K562 (cell line): ENCODE data around the gene RFNG. TPM values are rescaled to one million over a fixed set of nuclear protein-coding genes. Genes with fewer than 3 reads are reported as not detected.
A peak's percentile ranks its signal among the peaks of the same experiment; 100 is the strongest.

Experiments used
- ATAC-seq: fragments of 200-7000 bp; cut with Tn5 transposase; 3 replicates; pipeline ENCODE4 v1.9.1; 2020; ENCODE audit warnings: moderate library complexity
- BruUV-seq: library from RNA; stranded (reverse); fragments of 400-500 nt; replicated peaks from 2 replicates; lab custom pipeline; 2021; lab: Mats Ljungman, UMichigan
- CTCF ChIA-PET: fragments of 300-600 bp; formaldehyde crosslinking; extraction: SDS; loops from one replicate; lab custom pipeline; 2021; ENCODE audit warnings: low intra/inter-chr PET ratio; lab: Yijun Ruan, JAX
- POLR2A ChIA-PET: fragments of 300-600, 350-650 bp; sonication (Branson Sonifier 250); formaldehyde crosslinking; extraction: SDS; loops from one replicate; lab custom pipeline; 2021; ENCODE audit warnings: antibody characterized with exemption, inconsistent platforms; lab: Yijun Ruan, JAX
- DNase-seq, 4 experiments: peaks; one replicate each; pipeline versions ENCODE4 v3.0.0 to v3.0.0-alpha.2; 2011 to 2018; ENCODE audit warnings: low spot score in 3 of 4, mixed read lengths in 3 of 4; ENCODE audit errors: extremely low read depth in 1 of 4
- FAIRE-seq: peaks from 2 replicates; lab custom pipeline; 2011; peaks lifted over from hg19 to GRCh38; lab: Jason Lieb, UNC
- H2AFZ ChIP-seq: 2 replicates; pipeline ENCODE4 v1.6.0; 2011; ENCODE audit warnings: low read depth, low read length, control low read depth, inconsistent platforms
- H3K27ac ChIP-seq: fragments of 200-600 bp; 3 replicates; pipeline ENCODE4 v1.8.0; 2011; ENCODE audit warnings: low read depth, mild to moderate bottlenecking, control low read depth, inconsistent platforms, low read length, moderate library complexity, mixed read lengths; ENCODE audit errors: extremely low read depth
- H3K27me3 ChIP-seq, 2 experiments: fragments of 300-600 bp in 1 of 2; 2 replicates in 1 of 2; 3 replicates in 1 of 2; pipeline versions ENCODE4 v1.6.0 to v1.8.0; 2011; ENCODE audit warnings: inconsistent platforms in 2 of 2, low read length in 2 of 2, mild to moderate bottlenecking in 1 of 2, mixed read lengths in 1 of 2, moderate library complexity in 1 of 2; ENCODE audit not compliant: control insufficient read depth in 2 of 2, insufficient read depth in 2 of 2
- H3K36me3 ChIP-seq: fragments of 300-600 bp; 3 replicates; pipeline ENCODE4 v1.8.0; 2011; ENCODE audit warnings: mild to moderate bottlenecking, low read length, inconsistent platforms; ENCODE audit not compliant: control insufficient read depth, insufficient read depth
- H3K4me1 ChIP-seq, 2 experiments: fragments of 200-600 bp in 1 of 2; replicated peaks in 1 of 2; 2 replicates in 1 of 2; 3 replicates in 1 of 2; pipeline versions ENCODE4 v1.5.1 to v1.8.0; 2011; ENCODE audit warnings: inconsistent platforms in 2 of 2, low read length in 2 of 2, mild to moderate bottlenecking in 1 of 2, mixed read lengths in 1 of 2, moderate library complexity in 1 of 2; ENCODE audit not compliant: control insufficient read depth in 2 of 2, insufficient read depth in 2 of 2
- H3K4me2 ChIP-seq: 2 replicates; pipeline ENCODE4 v1.6.1; 2011; ENCODE audit warnings: low read length, control low read depth, inconsistent platforms, mixed read lengths; ENCODE audit not compliant: insufficient read depth
- H3K4me3 ChIP-seq: fragments of 200-600 bp; sonication (generic), shearing (Covaris generic); 2 replicates; pipeline ENCODE4 v1.5.1; 2016; ENCODE audit warnings: control low read depth, inconsistent platforms
- H3K79me2 ChIP-seq: fragments of 200-600 bp; 3 replicates; pipeline ENCODE4 v1.8.0; 2011; ENCODE audit warnings: low read length, inconsistent platforms; ENCODE audit not compliant: control insufficient read depth, insufficient read depth
- H3K9ac ChIP-seq, 2 experiments: 2 replicates each; pipeline versions ENCODE4 v1.6.0 to v1.6.1; 2011; ENCODE audit warnings: low read depth in 2 of 2, low read length in 2 of 2, control low read depth in 1 of 2, inconsistent platforms in 1 of 2, mild to moderate bottlenecking in 1 of 2, mixed read lengths in 1 of 2; ENCODE audit not compliant: insufficient read depth in 1 of 2
- H3K9me1 ChIP-seq: one replicate; pipeline ENCODE4 v1.6.0; 2011; ENCODE audit warnings: inconsistent platforms, mild to moderate bottlenecking, low read length, moderate library complexity; ENCODE audit not compliant: control insufficient read depth, insufficient read depth
- H3K9me3 ChIP-seq: replicated peaks from 2 replicates; pipeline ENCODE4 v1.5.1; 2011; ENCODE audit warnings: low read depth, low read length, inconsistent platforms; ENCODE audit not compliant: control insufficient read depth, insufficient read depth
- H4K20me1 ChIP-seq: replicated peaks from 2 replicates; pipeline ENCODE4 v1.6.1; 2011; ENCODE audit warnings: low read length, inconsistent platforms, mixed read lengths; ENCODE audit not compliant: control insufficient read depth, insufficient read depth
- ATF7 ChIP-seq: fragments of 450-650 bp; IDR thresholded peaks from 2 replicates; pipeline ENCODE4 v1.7.1; 2014; ENCODE audit warnings: mild to moderate bottlenecking, moderate library complexity
- CHD2 ChIP-seq: IDR thresholded peaks from 2 replicates; pipeline ENCODE4 v1.6.1; 2011; ENCODE audit warnings: low read depth, low read length
- GTF2A2 ChIP-seq: IDR thresholded peaks from 2 replicates; pipeline ENCODE4 v1.6.1; 2016; ENCODE audit warnings: mild to moderate bottlenecking, missing genetic modification characterization, missing compliant biosample characterization
- HNRNPK ChIP-seq: fragments of 200-400 bp; formaldehyde crosslinking; IDR thresholded peaks from one replicate; pipeline ENCODE4 v1.6.1; 2018; ENCODE audit warnings: mild to moderate bottlenecking, low read depth, low read length; ENCODE audit not compliant: poor library complexity, severe bottlenecking
- PHF20 ChIP-seq: fragments of 450-650 bp; IDR thresholded peaks from 2 replicates; pipeline ENCODE4 v1.6.1; 2018; ENCODE audit not compliant: partially characterized antibody
- POLR2AphosphoS2 ChIP-seq: IDR thresholded peaks from 2 replicates; pipeline ENCODE4 v1.6.1; 2012; ENCODE audit warnings: low read length, improper control_type of control experiment
- POLR2AphosphoS5 ChIP-seq: IDR thresholded peaks from 2 replicates; pipeline ENCODE4 v1.6.1; 2011; ENCODE audit warnings: mild to moderate bottlenecking, low read depth, low read length, moderate library complexity; ENCODE audit not compliant: control insufficient read depth, insufficient read depth
- RAD21 ChIP-seq, 2 experiments: fragments of 250-450 bp in 1 of 2; fragments of 450-650 bp in 1 of 2; sonication (Bioruptor Pico) in 1 of 2; formaldehyde crosslinking in 1 of 2; IDR thresholded peaks in 1 of 2; conservative IDR thresholded peaks in 1 of 2; 2 replicates each; pipeline versions ENCODE4 v1.4.0 to v1.8.0; 2020 to 2022; ENCODE audit warnings: mild to moderate bottlenecking in 2 of 2, moderate library complexity in 1 of 2
- RBFOX2 ChIP-seq: fragments of 200-400 bp; formaldehyde crosslinking; IDR thresholded peaks from 2 replicates; pipeline ENCODE4 v1.6.1; 2017; ENCODE audit warnings: low read depth, mild to moderate bottlenecking, low read length, moderate library complexity
- SUPT5H ChIP-seq: fragments of 450-650 bp; IDR thresholded peaks from 2 replicates; pipeline ENCODE4 v1.6.1; 2016
- U2AF1 ChIP-seq: fragments of 200-400 bp; formaldehyde crosslinking; optimal IDR thresholded peaks from 2 replicates; pipeline ENCODE3; 2017; ENCODE audit warnings: mild to moderate bottlenecking, low read depth, low read length, moderate library complexity
- YY1 ChIP-seq, 3 experiments: IDR thresholded peaks; 2 replicates each; pipeline ENCODE4 v1.6.1; 2011; ENCODE audit warnings: low read length in 2 of 3, mild to moderate bottlenecking in 2 of 3, moderate library complexity in 2 of 3, borderline replicate concordance in 1 of 3, control low read depth in 1 of 3, low read depth in 1 of 3; ENCODE audit not compliant: insufficient read depth in 3 of 3, insufficient replicate concordance in 2 of 3, control insufficient read depth in 1 of 3, insufficient read length in 1 of 3; ENCODE audit errors: extremely low read depth in 1 of 3
- WGBS: fragments of 100-300 bp; shearing (Covaris generic); methylation state at CpG from one replicate; pipeline ENCODE4 v1.1.6; 2016; ENCODE audit warnings: low coverage, mixed read lengths; ENCODE audit not compliant: insufficient coverage; ENCODE audit errors: missing lambda C conversion rate; 5-methylcytosine and 5-hydroxymethylcytosine counted together
- in situ Hi-C: fragments of 300-500 bp; cut with MboI; formaldehyde crosslinking; loops from 4 replicates; pipeline ENCODE4 v1.15.0; 2018; ENCODE audit warnings: inconsistent platforms, mixed read lengths
- intact Hi-C: fragments of 100-400 bp; cut with micrococcal nuclease; formaldehyde crosslinking; loops from 2 replicates; pipeline ENCODE4 v1.14.2; 2022
- polyA plus RNA-seq, 8 experiments: library from polyadenylated mRNA; depleted of rRNA in 4 of 8; stranded (reverse) in 5 of 8; unstranded in 3 of 8; fragments of >200 nt; fragmentation: Nextera tagmentation in 2 of 8; fragmentation: Illumina TruSeq in 1 of 8; extraction: Ambion mirVana in 2 of 8; extraction: Trizol in 1 of 8; gene quantifications; 2 replicates each; pipeline versions ENCODE4 v1.2.1 to v1.2.3, GENCODE V29; 2011 to 2014; ENCODE audit warnings: inconsistent platforms in 1 of 8, missing spikeins in 1 of 8
- total RNA-seq, 7 experiments: library from RNA; depleted of rRNA in 6 of 7; stranded (reverse); fragments of >200 nt in 6 of 7; fragmentation: Illumina TruSeq in 2 of 7; extraction: Trizol in 2 of 7; gene quantifications; 2 replicates each; pipeline versions ENCODE4 v1.2.1 to v1.2.3, GENCODE V29; 2011 to 2021; ENCODE audit warnings: low replicate concordance in 1 of 7
- TF ChIP-seq, protein P1 (sequence below), 3 experiments: fragments of 200-800 bp in 1 of 3; fragments of 250-450 bp in 1 of 3; fragments of 450-650 bp in 1 of 3; sonication (Bioruptor Pico) in 1 of 3; sonication (Bioruptor generic) in 1 of 3; formaldehyde crosslinking in 1 of 3; IDR thresholded peaks; 2 replicates each; pipeline versions ENCODE4 v1.6.1 to v1.8.0; 2016 to 2022; ENCODE audit warnings: mild to moderate bottlenecking in 2 of 3, missing genetic modification characterization in 2 of 3, missing compliant biosample characterization in 1 of 3, moderate library complexity in 1 of 3

Gene RFNG
- total and polyA plus RNA-seq, 9 of the 15 experiments (the other 6 are each of a cell fraction or from before 2014, with no cell fraction given): 0.32 to 32.8 (median 9.5) TPM

DNA sequence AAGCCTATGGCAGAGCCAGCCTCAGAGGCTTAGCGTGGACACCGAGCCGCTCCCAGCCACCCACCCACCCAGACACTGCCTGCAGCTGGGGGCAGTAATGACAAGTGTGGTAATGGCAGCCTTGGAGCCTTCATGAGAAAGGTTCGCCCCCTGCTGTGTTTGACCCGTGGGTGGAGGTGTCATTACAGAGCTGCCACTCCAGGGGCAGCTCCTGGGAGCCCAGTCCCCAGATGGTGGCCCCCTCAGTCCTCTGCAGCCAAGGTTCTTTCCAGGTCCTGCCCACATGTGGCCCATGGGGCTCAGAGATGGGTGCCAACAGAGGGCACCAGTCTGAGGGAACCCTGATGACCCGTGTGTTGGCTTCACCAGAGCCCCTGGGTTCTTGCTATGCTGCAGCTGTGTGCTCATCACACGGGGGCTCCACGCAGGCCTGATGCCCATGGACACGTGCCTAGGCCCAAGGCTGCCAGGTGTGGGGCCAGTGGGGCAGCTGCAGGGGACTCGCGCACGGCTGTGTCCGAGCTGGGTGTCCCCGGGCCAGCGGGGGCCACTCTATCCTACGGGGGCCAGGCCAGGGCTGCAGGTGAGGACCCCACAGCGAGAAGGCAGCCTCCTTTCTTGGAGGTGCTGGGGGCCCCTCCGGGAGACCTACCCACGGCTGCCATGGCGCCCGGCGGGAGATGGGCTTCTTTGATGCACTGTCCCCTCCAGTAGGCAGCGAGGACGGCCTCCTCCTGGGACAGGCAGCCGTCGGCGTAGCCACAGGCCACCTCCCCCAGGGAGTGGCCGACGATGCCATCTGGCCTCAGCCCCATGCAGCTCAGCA is 38.3 kb upstream of the RFNG start (continued):
- TF ChIP-seq YY1 (IDR thresholded peaks at IDR 0.05; ENCODE audit: borderline replicate concordance in 1 of 3, control insufficient read depth in 1 of 3, extremely low read depth in 1 of 3, insufficient read depth in 3 of 3, insufficient read length in 1 of 3, insufficient replicate concordance in 2 of 3, low read depth in 1 of 3, low read length in 2 of 3) (peak in 1 of 3 experiments; percentile 37), CHD2 (no peak), SUPT5H (peak; percentile 18), GTF2A2 (no peak)

DNA sequence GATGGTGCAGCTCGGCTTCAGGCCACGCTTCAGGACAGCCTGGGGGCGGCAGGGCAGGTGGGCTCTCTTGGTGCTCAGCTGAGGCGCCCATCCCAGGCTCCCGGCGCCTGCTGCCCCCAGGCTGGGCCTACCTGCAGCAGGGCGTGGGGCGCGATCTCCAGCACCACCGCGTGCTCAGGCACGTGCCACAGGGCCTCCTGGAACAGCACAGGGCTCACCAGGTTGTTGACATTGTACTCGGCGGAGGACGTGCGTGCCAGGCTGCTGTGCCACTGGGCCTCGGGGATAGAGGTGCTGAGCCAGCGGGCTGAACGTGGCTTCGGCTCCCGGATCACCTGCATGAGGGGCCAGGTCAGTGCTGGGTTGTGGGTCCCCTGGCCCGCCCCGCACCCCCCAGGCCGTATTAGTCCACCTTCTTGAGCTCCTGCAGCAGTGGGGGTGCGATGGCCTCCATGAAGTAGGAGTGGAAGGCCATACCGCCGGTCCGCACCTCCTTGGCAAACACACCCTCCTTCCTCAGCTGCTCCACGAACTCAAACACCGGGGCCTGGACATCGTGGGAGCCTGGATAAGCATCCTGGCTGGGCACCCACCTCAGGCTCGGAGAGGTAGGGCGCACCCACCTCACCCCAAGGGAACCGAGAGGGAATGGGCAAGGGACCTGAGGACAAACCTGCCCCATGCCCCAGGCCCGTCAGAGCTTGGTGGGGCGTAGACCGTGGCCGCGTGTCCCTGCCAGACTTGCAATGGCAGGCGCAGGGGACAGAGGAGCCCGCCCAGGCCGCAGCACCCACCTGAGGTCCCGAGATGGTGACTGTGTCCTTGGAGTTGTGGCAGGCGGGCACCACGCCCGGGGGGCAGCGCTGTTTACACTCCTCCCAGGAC is 37.5 kb upstream of the RFNG start:
- no TSS peak for BruUV-seq
- intact Hi-C loops (no loop called here), in situ Hi-C loops (no loop called here)
- Histone ChIP-seq H3K4me3 (no peak overlapping the region), H3K27ac (no peak overlapping the region), H3K9me1 (no peaks in the 10 kb centered on the region), H4K20me1 (peaks cover 23% of the 10 kb centered on the region), H3K36me3 (peaks cover 100% of the 10 kb centered on the region; the same call in 2 of the 3 replicates), H3K4me2 (no peak overlapping the region), H3K9me3 (no peaks in the 10 kb centered on the region), H3K4me1 (peaks cover 0 to 63% of the 10 kb centered on the region in 2 experiments; a peak in 1 of 5 replicates), H2AFZ (no peak overlapping the region), H3K27me3 (no peaks in the 10 kb centered on the region), H3K9ac (no peak overlapping the region; a peak in 1 of 4 replicates), H3K79me2 (peaks cover 37% of the 10 kb centered on the region)
- DNase-seq: no peak
- ATAC-seq: no peak
- ChIA-PET CTCF (no interaction called here), POLR2A (interaction anchor here (0.5 to 5.9 kb wide), 6 partner anchors 8 to 450 kb away, joined by 3 to 52 read pairs (median 3); partner anchors contain the start of gene FASN)
- WGBS: 93% methylated on average over 22 of the region's 47 CpGs
- FAIRE-seq: no peak
- TF ChIP-seq POLR2AphosphoS2 (peak; percentile 84; the same call in 1 of the 2 replicates), U2AF1 (no peak), SUPT5H (peak; percentile 39; the same call in 1 of the 2 replicates), HNRNPK (no peak), ATF7 (no peak), RAD21 (CRISPR knock-in tag; conservative IDR thresholded peaks at IDR 0.05 in 1 of 2, IDR thresholded peaks at IDR 0.05 in 1 of 2) (no peak), POLR2AphosphoS5 (no peak; the same call in 1 of the 2 replicates), RBFOX2 (peak; percentile 70), PHF20 (no peak)
- TF ChIP-seq, protein P1, sequence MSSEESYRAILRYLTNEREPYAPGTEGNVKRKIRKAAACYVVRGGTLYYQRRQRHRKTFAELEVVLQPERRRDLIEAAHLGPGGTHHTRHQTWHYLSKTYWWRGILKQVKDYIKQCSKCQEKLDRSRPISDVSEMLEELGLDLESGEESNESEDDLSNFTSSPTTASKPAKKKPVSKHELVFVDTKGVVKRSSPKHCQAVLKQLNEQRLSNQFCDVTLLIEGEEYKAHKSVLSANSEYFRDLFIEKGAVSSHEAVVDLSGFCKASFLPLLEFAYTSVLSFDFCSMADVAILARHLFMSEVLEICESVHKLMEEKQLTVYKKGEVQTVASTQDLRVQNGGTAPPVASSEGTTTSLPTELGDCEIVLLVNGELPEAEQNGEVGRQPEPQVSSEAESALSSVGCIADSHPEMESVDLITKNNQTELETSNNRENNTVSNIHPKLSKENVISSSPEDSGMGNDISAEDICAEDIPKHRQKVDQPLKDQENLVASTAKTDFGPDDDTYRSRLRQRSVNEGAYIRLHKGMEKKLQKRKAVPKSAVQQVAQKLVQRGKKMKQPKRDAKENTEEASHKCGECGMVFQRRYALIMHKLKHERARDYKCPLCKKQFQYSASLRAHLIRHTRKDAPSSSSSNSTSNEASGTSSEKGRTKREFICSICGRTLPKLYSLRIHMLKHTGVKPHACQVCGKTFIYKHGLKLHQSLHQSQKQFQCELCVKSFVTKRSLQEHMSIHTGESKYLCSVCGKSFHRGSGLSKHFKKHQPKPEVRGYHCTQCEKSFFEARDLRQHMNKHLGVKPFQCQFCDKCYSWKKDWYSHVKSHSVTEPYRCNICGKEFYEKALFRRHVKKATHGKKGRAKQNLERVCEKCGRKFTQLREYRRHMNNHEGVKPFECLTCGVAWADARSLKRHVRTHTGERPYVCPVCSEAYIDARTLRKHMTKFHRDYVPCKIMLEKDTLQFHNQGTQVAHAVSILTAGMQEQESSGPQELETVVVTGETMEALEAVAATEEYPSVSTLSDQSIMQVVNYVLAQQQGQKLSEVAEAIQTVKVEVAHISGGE (CRISPR knock-in tag; IDR thresholded peaks at IDR 0.05): no peak
